Measurements from ENCODE around the gene RAB5IF.
"Not testable (repeated sequence)": the region's sequence is repeated elsewhere in the genome, so short reads cannot be mapped to it uniquely, and the experiment has no call there.

RAB5IF gene

DNA sequence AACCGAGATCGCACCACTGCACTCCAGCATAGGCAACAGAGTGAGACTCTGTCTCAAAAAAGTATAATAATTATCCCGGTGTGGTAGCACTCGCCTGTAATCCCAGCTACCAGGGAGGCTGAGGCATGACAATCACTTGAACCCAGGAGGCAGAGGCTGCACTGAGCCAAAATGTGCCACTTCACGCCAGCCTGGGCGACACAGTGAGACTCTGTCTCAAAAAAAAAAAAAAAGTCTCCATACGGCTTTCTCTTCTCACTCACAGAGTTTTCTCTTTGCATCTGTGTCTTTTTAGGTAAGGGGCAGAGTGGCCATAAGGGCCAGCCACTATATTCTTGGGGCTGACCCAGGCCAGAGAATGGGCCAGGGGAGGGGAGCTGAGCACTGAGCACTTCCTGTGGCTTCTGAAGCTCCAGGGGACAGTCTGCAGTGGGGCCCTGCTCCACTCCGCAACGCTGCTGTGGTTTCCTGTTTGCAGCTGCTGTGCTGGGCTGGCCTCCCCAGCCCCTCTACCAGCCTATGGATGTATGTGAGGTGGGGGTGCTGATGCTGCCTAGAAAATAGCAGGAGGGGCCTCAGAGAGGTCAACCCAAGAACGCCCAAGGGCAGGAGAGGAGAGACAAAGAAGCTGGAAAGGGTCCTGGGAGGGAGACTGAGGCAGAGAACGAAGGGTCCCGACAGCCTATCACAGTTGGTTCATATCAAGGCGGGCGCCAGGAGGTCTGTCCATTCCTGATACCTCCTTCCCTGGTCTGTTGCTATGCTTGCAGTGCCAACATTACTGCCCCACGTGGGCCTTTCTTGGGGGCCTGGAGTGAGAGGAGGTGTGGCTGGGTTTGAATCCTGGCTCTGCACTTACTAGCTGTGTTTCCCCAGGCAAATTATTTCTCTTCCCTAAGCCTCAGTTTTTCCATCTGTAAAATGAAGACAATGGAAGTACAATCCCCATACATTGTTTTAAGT, 24.4 kb downstream of the RAB5IF start:
- Mint-ChIP-seq H3K4me1 (peaks cover 6 to 9% of the 10 kb centered on the region in 2 donors), H3K27me3 (no peaks in the 10 kb centered on the region), H3K27ac (peak overlapping the region; percentile 43), H3K4me3 (no peak overlapping the region), H3K36me3 (no peaks in the 10 kb centered on the region), H3K9me3 (no peaks in the 10 kb centered on the region)
- ATAC-seq (replicated peaks) (peak; percentile 83 to 92), DNase-seq (no peak)

DNA sequence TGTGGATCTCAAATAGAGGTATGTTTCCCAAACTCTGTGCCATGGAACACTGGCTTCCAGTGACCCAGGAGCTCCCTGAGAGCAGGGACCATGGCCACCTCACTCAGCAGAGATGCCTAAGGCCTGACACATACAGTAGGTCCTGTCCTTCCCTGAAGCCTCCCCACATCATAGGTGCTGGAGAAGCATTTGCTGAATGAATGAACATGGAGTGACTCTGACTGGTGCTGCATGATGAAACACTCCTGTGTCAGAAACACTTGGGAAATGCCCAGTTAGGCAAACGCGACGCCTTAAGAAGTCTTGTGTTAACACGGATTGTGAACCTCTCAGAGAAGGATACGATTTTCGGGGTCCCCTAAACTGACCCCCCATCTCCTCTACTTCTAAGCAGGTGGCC, 26.1 kb downstream of the RAB5IF start:
- H3K36me3 Mint-ChIP-seq, result no peaks in the 10 kb centered on the region
- H3K9me3 Mint-ChIP-seq, result no peaks in the 10 kb centered on the region
- peaks cover 6 to 9% of the 10 kb centered on the region in 2 donors for H3K4me1 Mint-ChIP-seq
- H3K27ac Mint-ChIP-seq, result no peak overlapping the region
- H3K4me3 Mint-ChIP-seq, result no peak overlapping the region
- ATAC-seq (replicated peaks) (no peak), DNase-seq (no peak)
- H3K27me3 Mint-ChIP-seq, result no peaks in the 10 kb centered on the region

DNA sequence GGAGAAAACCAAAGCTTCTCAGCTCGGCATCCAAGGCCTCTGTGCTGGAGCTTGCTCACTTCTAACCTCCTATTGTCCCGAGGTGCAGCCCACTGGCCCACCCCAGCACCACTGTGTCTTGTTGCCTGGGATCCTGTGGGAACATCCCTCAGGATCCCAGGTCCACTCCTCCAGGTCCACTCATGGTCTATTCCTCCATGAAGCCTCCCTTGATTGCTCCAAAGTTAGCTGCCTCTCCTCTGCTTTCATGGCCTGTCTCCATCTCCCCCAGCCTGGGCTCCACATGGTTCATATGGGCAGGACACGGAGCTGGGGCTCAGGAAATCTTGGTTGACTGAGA, 26.5 kb downstream of the RAB5IF start:
- H3K4me1 Mint-ChIP-seq, result peaks cover 6 to 9% of the 10 kb centered on the region in 2 donors
- no peak for DNase-seq
- H3K36me3 Mint-ChIP-seq, result no peaks in the 10 kb centered on the region
- H3K27ac Mint-ChIP-seq, result peak overlapping the region; percentile 3
- no peaks in the 10 kb centered on the region for H3K9me3 Mint-ChIP-seq
- H3K27me3 Mint-ChIP-seq, result no peaks in the 10 kb centered on the region
- H3K4me3 Mint-ChIP-seq, result no peak overlapping the region
- no peak for ATAC-seq (replicated peaks)

- Mint-ChIP-seq H3K4me1 (peaks cover 6 to 9% of the 10 kb centered on the region in 2 donors), H3K4me3 (no peak overlapping the region), H3K27ac (no peak overlapping the region), H3K27me3 (no peaks in the 10 kb centered on the region), H3K36me3 (no peaks in the 10 kb centered on the region), H3K9me3 (no peaks in the 10 kb centered on the region)
- ATAC-seq (replicated peaks), result no peak
- no peak for DNase-seq
These were observed 27.1 kb downstream of the RAB5IF start for GRCh38 chr20:36632487-36633284.

DNA sequence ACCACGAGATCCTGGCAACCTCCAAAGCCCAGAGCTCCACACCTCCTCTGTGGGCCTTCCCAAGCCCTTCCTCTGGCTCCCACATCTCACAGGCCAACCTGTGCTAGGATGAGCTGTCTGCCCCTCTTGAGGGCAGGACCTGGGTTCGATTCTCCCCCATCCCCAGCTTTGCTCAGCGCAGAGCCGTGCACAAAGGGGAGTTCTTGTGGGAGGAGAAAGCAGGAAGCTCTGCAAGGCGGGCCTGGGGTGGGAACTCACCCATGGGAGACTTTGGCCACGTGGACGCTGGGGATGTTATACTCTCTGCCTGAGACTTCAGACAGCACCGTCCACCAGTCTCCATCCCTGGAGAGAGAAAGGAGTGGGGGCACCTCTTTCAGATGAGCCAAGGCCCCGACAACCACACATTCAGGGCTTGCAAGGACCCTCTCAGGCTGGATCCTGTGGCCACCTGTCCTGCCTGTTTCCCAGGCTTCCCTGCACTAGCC, 27.8 kb downstream of the RAB5IF start:
- DNase-seq (no peak), ATAC-seq (replicated peaks) (no peak)
- Mint-ChIP-seq H3K4me3 (no peak overlapping the region), H3K27me3 (no peaks in the 10 kb centered on the region), H3K36me3 (no peaks in the 10 kb centered on the region), H3K27ac (no peak overlapping the region), H3K9me3 (no peaks in the 10 kb centered on the region), H3K4me1 (peaks cover 6 to 9% of the 10 kb centered on the region in 2 donors)

DNA sequence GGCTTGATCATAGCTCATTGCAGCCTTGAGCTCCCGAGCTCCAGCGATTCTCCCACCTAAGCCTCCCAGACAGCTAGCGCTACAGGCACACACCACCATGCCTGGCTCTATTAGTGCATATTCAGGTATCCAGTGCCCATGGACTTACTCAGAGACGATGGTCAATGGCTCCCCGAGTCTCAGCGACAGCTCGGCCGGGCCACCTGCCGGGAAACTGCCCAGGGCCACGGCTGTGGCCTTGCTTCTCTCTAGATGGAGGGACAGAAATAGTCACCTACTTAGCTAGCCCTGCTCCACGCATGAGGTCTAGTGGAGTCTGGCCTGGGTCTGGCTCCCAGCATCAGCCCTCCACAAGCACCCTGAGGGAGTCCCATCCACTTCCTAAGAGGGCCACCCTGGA, 28.8 kb downstream of the RAB5IF start:
- Mint-ChIP-seq H3K36me3 (no peaks in the 10 kb centered on the region), H3K4me3 (no peak overlapping the region), H3K27ac (no peak overlapping the region), H3K27me3 (no peaks in the 10 kb centered on the region), H3K9me3 (no peaks in the 10 kb centered on the region), H3K4me1 (peaks cover 6 to 9% of the 10 kb centered on the region in 2 donors)
- DNase-seq (no peak), ATAC-seq (replicated peaks) (no peak)

DNA sequence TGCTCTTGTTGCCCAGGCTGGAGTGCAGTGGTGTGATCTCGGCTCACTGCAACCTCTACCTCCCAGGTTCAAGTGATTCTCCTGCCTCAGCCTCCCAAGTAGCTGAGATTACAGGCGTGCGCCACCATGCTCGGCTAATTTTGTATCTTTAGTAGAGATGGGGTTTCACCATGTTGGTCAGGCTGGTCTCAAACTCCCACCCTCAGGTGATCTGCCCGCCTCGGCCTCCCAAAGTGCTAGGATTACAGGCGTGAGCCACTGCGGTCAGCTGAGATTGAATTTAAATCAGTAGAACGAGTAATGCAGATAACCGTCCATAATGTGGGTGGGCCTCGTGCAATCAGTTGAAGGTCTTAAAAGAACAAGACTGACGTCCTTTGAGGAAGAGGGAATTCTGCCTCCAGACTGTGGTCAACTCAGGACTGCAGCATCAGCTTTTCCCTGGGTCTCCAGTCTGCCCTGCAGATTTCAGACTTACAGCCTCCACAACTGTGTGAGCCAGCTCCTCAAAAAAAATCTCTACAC, 33.4 kb downstream of the RAB5IF start:
- H3K4me1 Mint-ChIP-seq; H3K4me3 Mint-ChIP-seq; H3K9me3 Mint-ChIP-seq; ATAC-seq (replicated peaks); DNase-seq; H3K27me3 Mint-ChIP-seq; H3K36me3 Mint-ChIP-seq; H3K27ac Mint-ChIP-seq: not testable (repeated sequence)

DNA sequence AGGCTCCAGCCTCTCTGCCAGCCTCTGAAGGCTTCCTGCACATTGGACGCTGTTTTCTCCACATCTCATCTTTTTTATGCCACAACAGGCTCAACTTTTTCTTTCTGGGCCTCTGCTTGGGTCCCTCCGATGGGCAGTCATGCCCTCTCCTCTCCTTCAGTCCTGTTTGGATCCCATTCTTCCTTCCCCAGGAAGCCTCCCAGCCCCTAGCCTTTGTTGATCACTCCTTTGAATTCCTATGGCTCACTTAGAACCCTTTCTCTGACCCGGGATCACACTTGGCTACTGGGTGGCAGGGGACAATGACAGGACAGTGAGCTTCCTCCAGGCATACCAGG, 35.9 kb downstream of the RAB5IF start:
- no peak overlapping the region for H3K27ac Mint-ChIP-seq
- H3K36me3 Mint-ChIP-seq, result no peaks in the 10 kb centered on the region
- no peaks in the 10 kb centered on the region for H3K9me3 Mint-ChIP-seq
- no peak overlapping the region for H3K4me3 Mint-ChIP-seq
- H3K27me3 Mint-ChIP-seq, result no peaks in the 10 kb centered on the region
- ATAC-seq (replicated peaks) (no peak), DNase-seq (no peak)
- H3K4me1 Mint-ChIP-seq, result peaks cover 7 to 10% of the 10 kb centered on the region in 2 donors

GRCh38 chr20:36642136-36642535, 36.6 kb downstream of the RAB5IF start:
- Mint-ChIP-seq H3K27ac (no peak overlapping the region), H3K9me3 (no peaks in the 10 kb centered on the region), H3K36me3 (no peaks in the 10 kb centered on the region), H3K27me3 (no peaks in the 10 kb centered on the region), H3K4me3 (no peak overlapping the region), H3K4me1 (peaks cover 7 to 10% of the 10 kb centered on the region in 2 donors)
- DNase-seq, result no peak
- ATAC-seq (replicated peaks), result no peak

DNA sequence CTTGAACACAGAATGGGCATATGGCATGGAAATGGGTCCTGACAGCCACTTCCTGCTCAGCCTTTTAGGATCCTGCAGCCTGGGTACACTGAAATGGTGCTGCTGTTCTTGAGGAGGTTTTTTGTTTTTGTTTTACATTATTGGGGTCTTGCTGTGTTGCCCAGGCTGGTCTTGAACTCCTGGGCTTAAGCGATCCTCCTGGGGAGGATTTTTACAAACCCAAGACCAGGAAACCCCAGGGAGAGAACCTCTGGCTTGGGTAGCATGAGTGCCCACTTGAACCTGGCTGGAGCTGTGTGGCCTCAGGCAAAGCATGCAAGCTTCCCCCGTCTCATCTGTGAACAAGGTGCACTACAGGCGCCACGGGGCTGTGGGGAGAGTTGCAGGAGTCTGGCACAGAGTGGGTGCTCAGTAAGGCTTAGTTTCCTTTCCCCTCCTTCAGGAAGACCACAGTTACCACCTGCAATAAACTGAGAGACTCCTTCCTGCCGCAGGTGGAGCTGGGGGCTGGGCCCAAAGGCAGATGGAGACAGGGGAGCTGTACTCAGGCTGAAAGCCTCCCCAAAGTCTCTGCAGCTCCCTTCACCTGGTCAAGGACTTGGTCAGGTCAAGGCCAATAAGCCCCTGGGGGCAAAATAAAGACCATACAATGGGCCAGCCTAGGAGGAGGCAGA, 38.6 kb downstream of the RAB5IF start:
- no peak overlapping the region for H3K27ac Mint-ChIP-seq
- H3K27me3 Mint-ChIP-seq, result no peaks in the 10 kb centered on the region
- ATAC-seq (replicated peaks) (peak in 1 of 2 donors; percentile 18), DNase-seq (no peak)
- peaks cover 7 to 10% of the 10 kb centered on the region in 2 donors for H3K4me1 Mint-ChIP-seq
- no peaks in the 10 kb centered on the region for H3K36me3 Mint-ChIP-seq
- H3K4me3 Mint-ChIP-seq, result no peak overlapping the region
- no peaks in the 10 kb centered on the region for H3K9me3 Mint-ChIP-seq

DNA sequence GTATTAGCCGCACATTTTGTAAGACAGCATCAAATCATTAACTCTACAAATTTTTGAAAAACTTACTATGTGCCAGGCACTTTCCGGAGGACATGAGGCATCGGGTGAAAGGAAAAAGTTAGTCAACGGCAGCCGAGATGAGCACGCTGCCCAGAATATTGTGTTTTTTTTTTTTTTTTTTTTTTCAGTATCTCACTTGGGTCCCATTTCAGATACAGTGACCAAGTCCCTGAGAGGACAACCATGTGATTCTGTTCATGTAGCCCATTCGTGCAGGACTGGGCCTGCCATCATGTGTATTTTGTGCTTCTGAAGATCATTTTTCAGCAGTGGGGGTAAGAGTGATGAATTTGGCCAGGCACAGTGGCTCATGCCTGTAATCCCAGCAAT, 39.1 kb downstream of the RAB5IF start:
- no peaks in the 10 kb centered on the region for H3K9me3 Mint-ChIP-seq
- no peak for DNase-seq
- peaks cover 7 to 10% of the 10 kb centered on the region in 2 donors for H3K4me1 Mint-ChIP-seq
- H3K27me3 Mint-ChIP-seq, result no peaks in the 10 kb centered on the region
- H3K36me3 Mint-ChIP-seq, result no peaks in the 10 kb centered on the region
- no peak overlapping the region for H3K27ac Mint-ChIP-seq
- ATAC-seq (replicated peaks), result no peak
- no peak overlapping the region for H3K4me3 Mint-ChIP-seq

- H3K4me3 Mint-ChIP-seq, result peak overlapping the region; percentile 25 to 62
- no peaks in the 10 kb centered on the region for H3K9me3 Mint-ChIP-seq
- DNase-seq (no peak), ATAC-seq (replicated peaks) (no peak)
- H3K27me3 Mint-ChIP-seq, result no peaks in the 10 kb centered on the region
- H3K27ac Mint-ChIP-seq, result no peak overlapping the region
- no peaks in the 10 kb centered on the region for H3K36me3 Mint-ChIP-seq
- peaks cover 7 to 10% of the 10 kb centered on the region in 2 donors for H3K4me1 Mint-ChIP-seq
These were observed 39.8 kb downstream of the RAB5IF start for GRCh38 chr20:36645353-36645752.

- peak within 1 kb of the TSS; percentile 69 for H3K27ac Mint-ChIP-seq
- peaks cover 7 to 10% of the 10 kb centered on the region in 2 donors for H3K4me1 Mint-ChIP-seq
- no peaks in the 10 kb centered on the region for H3K9me3 Mint-ChIP-seq
- H3K4me3 Mint-ChIP-seq, result peak within 1 kb of the TSS; percentile 25 to 62
- DNase-seq (peak; percentile 27), ATAC-seq (replicated peaks) (peak; percentile 97 to 98)
- no peaks in the 10 kb centered on the region for H3K27me3 Mint-ChIP-seq
- no peaks in the 10 kb centered on the region for H3K36me3 Mint-ChIP-seq
These were observed 40.4 kb downstream of the RAB5IF start, which contains the start of gene SLA2 for GRCh38 chr20:36645998-36646397. TSS of gene SLA2 (minus strand) at chr20:36646196. CDS start at chr20:36641335, 4,861 bp downstream.

DNA sequence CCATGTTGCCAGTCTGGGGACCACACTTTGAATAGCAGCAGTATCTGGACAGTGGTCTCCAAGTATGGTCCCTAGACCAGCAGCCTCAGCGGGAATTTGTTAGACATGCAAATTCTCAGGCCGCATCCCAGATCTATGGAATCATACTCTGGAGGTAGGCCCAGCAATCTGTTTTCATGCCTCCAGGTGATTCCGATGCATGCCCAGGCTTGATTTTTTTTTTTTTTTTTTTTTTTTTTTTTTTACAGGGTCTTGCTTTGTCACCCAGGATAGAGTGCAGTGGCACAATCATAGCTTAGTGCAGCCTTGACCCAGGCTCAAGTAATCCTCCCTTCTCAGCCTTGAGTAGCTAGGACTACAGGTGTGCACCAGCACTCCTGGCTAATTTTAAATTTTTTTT, 41.1 kb downstream of the RAB5IF start:
- Mint-ChIP-seq H3K4me3 (no peak overlapping the region), H3K4me1 (peaks cover 7 to 10% of the 10 kb centered on the region in 2 donors), H3K27me3 (no peaks in the 10 kb centered on the region), H3K9me3 (no peaks in the 10 kb centered on the region), H3K27ac (no peak overlapping the region), H3K36me3 (peaks cover 2 to 6% of the 10 kb centered on the region in 2 donors)
- ATAC-seq (replicated peaks) (no peak), DNase-seq (no peak)

Measured in stimulated activated naive B cell treated with anti-CD40 and anti-IgM and Interleukin-4, amounts not matched to agents 10 μg/mL and 1 μg/mL and 100 μg/mL, for 72 hours (primary cell).